IMR-90 (cell line): ENCODE results near the gene SH2B2. TPM values are rescaled to one million over a fixed set of nuclear protein-coding genes. Genes with fewer than 3 reads are reported as not detected.

ENCODE experiments used
- BHLHE40 ChIP-seq: fragments of 150-350 bp; IDR thresholded peaks from 2 replicates; pipeline ENCODE4 v1.6.1; 2016; ENCODE audit warnings: mild to moderate bottlenecking, low read depth, low read length
- USF2 ChIP-seq: fragments of 150-350 bp; IDR thresholded peaks from 2 replicates; pipeline ENCODE4 v1.6.1; 2017; ENCODE audit warnings: mild to moderate bottlenecking, antibody characterized with exemption, low read length, low read depth
- polyA plus RNA-seq, 3 experiments: library from polyadenylated mRNA; depleted of rRNA; stranded (reverse); fragments of >200 nt; gene quantifications; 2 replicates each; pipeline ENCODE4 v1.2.3, GENCODE V29; 2012; ENCODE audit warnings: low replicate concordance in 1 of 3
- total RNA-seq: library from RNA; depleted of rRNA; stranded (reverse); fragments of >200 nt; gene quantifications from 2 replicates; pipeline ENCODE4 v1.2.3, GENCODE V29; 2012

SH2B2 gene
- total and polyA plus RNA-seq, 2 of the 4 experiments (the other 2 are of a cell fraction), result 0.36 to 0.99 TPM

GRCh38 chr7:102272917-102273748, 13.5 kb upstream of the SH2B2 start (continued):
- TF ChIP-seq USF2 (no peak), BHLHE40 (no peak)
